Measurements from ENCODE around the gene ADAMTS13.
A peak's percentile ranks its signal among the peaks of the same experiment; 100 is the strongest.

The ADAMTS13 gene

DNA sequence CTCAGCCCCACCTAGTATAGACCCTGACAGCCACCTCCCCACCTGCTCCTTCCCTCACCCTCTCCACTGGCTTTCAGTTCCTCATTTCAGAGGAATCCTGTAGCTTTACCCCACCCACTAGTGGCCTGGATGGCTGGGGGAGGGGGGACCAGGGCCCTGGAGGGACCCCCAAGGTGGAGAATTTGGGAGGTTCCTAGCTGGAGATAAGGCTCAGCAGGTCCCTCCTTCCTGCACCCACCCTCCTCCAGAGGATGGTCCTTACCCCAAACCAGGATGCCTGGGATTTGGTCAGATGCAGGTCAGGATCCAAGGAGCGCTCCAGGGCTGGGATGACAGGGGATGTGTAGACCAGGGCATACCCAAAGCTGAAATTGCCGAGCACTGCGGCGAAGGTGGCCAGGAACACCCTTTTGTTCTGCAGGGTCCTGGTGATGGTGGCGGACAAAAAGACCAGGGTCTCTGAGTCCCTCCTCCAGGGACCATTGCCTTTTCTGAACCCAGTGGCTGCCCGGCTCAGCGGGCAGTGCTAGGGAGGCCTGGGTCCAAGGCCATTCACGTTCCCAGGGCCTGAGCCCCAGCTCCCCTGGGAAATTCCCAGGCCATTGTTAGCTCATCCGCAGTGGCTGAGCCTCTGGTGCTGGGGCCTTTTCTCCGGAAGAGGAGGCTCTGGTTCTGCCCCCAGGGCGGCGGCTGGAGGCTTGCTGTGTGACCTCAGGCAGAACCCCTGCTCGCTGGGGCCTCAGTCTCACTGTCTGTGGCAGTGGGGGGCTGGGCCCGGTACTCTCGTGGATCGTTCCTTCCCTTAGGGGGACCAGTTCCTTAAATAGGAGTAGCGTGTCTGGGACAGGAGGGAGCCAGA lies 56.1 kb downstream of the ADAMTS13 start:
- H2AFZ ChIP-seq (ENCODE audit: low read depth, low read length) = no peak overlapping the region; the same call in 1 of the 2 replicates
- H3K4me1 ChIP-seq (ENCODE audit: low read length) = peaks cover 40% of the 10 kb centered on the region
- H3K27me3 ChIP-seq (ENCODE audit: low read depth, low read length) = peaks cover 2% of the 10 kb centered on the region
- H4K20me1 ChIP-seq (ENCODE audit: insufficient read depth, low read length) = peaks cover 9% of the 10 kb centered on the region
- peak overlapping the region; percentile 100 for H3K4me2 ChIP-seq (ENCODE audit: low read length)
- peaks cover 15% of the 10 kb centered on the region for H3K36me3 ChIP-seq (replicated peaks; ENCODE audit: low read depth, low read length)
- H3K4me3 ChIP-seq (ENCODE audit: low read length) = peak overlapping the region; percentile 92
- TF ChIP-seq, protein P1, sequence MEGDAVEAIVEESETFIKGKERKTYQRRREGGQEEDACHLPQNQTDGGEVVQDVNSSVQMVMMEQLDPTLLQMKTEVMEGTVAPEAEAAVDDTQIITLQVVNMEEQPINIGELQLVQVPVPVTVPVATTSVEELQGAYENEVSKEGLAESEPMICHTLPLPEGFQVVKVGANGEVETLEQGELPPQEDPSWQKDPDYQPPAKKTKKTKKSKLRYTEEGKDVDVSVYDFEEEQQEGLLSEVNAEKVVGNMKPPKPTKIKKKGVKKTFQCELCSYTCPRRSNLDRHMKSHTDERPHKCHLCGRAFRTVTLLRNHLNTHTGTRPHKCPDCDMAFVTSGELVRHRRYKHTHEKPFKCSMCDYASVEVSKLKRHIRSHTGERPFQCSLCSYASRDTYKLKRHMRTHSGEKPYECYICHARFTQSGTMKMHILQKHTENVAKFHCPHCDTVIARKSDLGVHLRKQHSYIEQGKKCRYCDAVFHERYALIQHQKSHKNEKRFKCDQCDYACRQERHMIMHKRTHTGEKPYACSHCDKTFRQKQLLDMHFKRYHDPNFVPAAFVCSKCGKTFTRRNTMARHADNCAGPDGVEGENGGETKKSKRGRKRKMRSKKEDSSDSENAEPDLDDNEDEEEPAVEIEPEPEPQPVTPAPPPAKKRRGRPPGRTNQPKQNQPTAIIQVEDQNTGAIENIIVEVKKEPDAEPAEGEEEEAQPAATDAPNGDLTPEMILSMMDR (IDR thresholded peaks at IDR 0.05; ENCODE audit: low read depth, low read length) = no peak
- TF ChIP-seq EZH2phosphoT487 (IDR thresholded peaks at IDR 0.05; ENCODE audit: low read depth) = no peak
- H3K79me2 ChIP-seq (ENCODE audit: low read length) = peaks cover 16% of the 10 kb centered on the region
- no peaks in the 10 kb centered on the region for H3K9me3 ChIP-seq (ENCODE audit: insufficient read depth, low read length)
- peak overlapping the region; percentile 90 for H3K9ac ChIP-seq (ENCODE audit: low read length)
- peak overlapping the region; percentile 57 for H3K27ac ChIP-seq (ENCODE audit: low read length)

DNA sequence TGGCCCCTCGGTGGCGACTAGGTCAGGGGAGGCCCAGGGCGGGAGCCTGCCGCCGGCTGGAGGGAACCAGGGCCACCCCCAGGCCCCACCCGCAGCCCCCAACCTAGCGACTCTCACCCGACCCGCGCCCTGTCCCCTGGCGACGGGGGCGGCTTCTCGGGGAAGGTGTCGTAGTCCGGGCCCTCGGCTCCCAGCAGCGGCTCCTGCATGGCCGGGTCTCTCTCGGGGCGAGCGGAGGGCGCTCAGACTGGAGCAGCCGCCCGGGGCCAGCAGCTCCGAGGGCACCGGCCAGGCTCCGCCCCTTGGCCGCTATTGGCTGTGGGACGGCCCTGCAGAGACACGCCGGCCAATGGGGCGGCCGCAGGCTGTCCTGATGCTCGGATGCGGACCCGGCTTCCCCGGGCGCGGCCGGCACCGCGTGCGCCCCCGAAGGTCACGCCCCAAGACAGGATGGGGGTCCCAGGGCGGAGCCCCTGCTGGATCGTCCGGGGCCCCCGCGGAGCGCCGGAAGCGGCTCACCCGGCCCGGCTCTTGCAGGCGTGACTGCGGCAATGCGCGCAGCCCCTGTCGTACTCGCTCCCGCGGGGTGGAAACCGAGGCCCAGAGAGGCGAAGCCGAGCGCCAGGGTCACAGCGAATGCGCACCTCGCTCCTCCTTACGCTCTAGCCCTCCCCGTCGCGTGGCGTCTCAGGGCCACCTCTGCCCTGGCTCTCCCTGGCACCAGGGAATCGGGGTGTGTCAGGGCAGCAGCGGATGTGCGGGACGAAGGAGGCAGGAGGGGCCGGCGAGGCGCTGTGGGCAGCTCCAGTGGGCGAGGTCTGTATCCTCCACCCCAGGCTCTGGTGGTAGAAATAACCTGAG lies 56.9 kb downstream of the ADAMTS13 start, which contains the start of gene SLC2A6:
TSS of gene SLC2A6 (minus strand) at position 249 of the 861 bp plus-strand sequence. CDS start at position 209, 40 bp downstream.
- Histone ChIP-seq H2AFZ (ENCODE audit: low read depth, low read length) (peak within 1 kb of the TSS; percentile 57; the same call in 1 of the 2 replicates), H3K4me1 (ENCODE audit: low read length) (peaks cover 39% of the 10 kb centered on the region), H4K20me1 (ENCODE audit: insufficient read depth, low read length) (peaks cover 9% of the 10 kb centered on the region), H3K9me3 (ENCODE audit: insufficient read depth, low read length) (no peaks in the 10 kb centered on the region), H3K4me2 (ENCODE audit: low read length) (peak within 1 kb of the TSS; percentile 100), H3K4me3 (ENCODE audit: low read length) (peak within 1 kb of the TSS; percentile 92), H3K27me3 (ENCODE audit: low read depth, low read length) (peaks cover 9% of the 10 kb centered on the region), H3K9ac (ENCODE audit: low read length) (peak within 1 kb of the TSS; percentile 90), H3K27ac (ENCODE audit: low read length) (peak within 1 kb of the TSS; percentile 57), H3K79me2 (ENCODE audit: low read length) (peaks cover 16% of the 10 kb centered on the region), H3K36me3 (replicated peaks; ENCODE audit: low read depth, low read length) (peaks cover 11% of the 10 kb centered on the region)
- TF ChIP-seq, protein P1 (IDR thresholded peaks at IDR 0.05; ENCODE audit: low read depth, low read length) = no peak

DNA sequence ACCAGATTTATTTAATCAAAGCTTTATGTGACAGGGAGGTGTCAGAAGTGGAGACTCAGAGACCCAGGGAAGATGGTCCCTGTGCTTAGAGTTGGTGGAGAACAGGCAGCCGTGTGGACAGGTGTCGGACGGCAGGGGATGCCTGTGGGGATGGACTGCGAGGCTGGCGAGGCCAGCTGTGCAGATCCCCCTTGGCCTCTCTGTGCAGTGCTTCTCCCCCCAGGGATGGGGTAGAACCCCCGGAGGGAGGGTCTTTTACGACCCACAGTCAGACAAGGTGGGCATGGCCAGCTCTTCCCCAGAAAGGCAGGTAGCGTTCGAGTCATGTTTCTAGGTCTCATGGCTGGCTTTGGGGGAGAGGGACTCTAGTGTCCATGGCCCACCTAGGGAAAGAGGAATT lies 61.4 kb downstream of the ADAMTS13 start:
- H3K9me3 ChIP-seq (ENCODE audit: insufficient read depth, low read length) = no peaks in the 10 kb centered on the region
- TF ChIP-seq EZH2phosphoT487 (IDR thresholded peaks at IDR 0.05; ENCODE audit: low read depth) = no peak
- TF ChIP-seq, protein P1 (IDR thresholded peaks at IDR 0.05; ENCODE audit: low read depth, low read length) = no peak
- no peaks in the 10 kb centered on the region for H4K20me1 ChIP-seq (ENCODE audit: insufficient read depth, low read length)
- no peaks in the 10 kb centered on the region for H3K36me3 ChIP-seq (replicated peaks; ENCODE audit: low read depth, low read length)
- no peak overlapping the region for H2AFZ ChIP-seq (ENCODE audit: low read depth, low read length)
- peaks cover 9% of the 10 kb centered on the region for H3K27me3 ChIP-seq (ENCODE audit: low read depth, low read length)
- H3K27ac ChIP-seq (ENCODE audit: low read length) = no peak overlapping the region
- H3K9ac ChIP-seq (ENCODE audit: low read length) = no peak overlapping the region
- no peak overlapping the region for H3K4me2 ChIP-seq (ENCODE audit: low read length)
- peaks cover 2% of the 10 kb centered on the region for H3K79me2 ChIP-seq (ENCODE audit: low read length)
- H3K4me3 ChIP-seq (ENCODE audit: low read length) = no peak overlapping the region
- peaks cover 13% of the 10 kb centered on the region for H3K4me1 ChIP-seq (ENCODE audit: low read length)

Data from OCI-LY3 (cell line).